ENCODE measurements around the gene TMEM81.

GRCh38 chr1:205074513-205074912 is 9.7 kb downstream of the TMEM81 start:
- TF ChIP-seq CTCF (IDR thresholded peaks at IDR 0.05; ENCODE audit: control extremely low read depth in 1 of 3, insufficient read depth in 1 of 3, low read depth in 1 of 3, low read length in 3 of 3) (no peak), CTBP2 (IDR thresholded peaks at IDR 0.05; ENCODE audit: borderline replicate concordance, insufficient read depth, insufficient read length, low read length) (no peak)
